Epidermal melanocyte (primary cell): Measurements from ENCODE around the gene PLA2G4B.

Source experiments
- DNase-seq: peaks from one replicate; pipeline ENCODE4 v3.0.0; 2011; ENCODE audit warnings: low spot score; ENCODE audit not compliant: insufficient read length

The PLA2G4B gene, protein sequence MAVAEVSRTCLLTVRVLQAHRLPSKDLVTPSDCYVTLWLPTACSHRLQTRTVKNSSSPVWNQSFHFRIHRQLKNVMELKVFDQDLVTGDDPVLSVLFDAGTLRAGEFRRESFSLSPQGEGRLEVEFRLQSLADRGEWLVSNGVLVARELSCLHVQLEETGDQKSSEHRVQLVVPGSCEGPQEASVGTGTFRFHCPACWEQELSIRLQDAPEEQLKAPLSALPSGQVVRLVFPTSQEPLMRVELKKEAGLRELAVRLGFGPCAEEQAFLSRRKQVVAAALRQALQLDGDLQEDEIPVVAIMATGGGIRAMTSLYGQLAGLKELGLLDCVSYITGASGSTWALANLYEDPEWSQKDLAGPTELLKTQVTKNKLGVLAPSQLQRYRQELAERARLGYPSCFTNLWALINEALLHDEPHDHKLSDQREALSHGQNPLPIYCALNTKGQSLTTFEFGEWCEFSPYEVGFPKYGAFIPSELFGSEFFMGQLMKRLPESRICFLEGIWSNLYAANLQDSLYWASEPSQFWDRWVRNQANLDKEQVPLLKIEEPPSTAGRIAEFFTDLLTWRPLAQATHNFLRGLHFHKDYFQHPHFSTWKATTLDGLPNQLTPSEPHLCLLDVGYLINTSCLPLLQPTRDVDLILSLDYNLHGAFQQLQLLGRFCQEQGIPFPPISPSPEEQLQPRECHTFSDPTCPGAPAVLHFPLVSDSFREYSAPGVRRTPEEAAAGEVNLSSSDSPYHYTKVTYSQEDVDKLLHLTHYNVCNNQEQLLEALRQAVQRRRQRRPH

DNA sequence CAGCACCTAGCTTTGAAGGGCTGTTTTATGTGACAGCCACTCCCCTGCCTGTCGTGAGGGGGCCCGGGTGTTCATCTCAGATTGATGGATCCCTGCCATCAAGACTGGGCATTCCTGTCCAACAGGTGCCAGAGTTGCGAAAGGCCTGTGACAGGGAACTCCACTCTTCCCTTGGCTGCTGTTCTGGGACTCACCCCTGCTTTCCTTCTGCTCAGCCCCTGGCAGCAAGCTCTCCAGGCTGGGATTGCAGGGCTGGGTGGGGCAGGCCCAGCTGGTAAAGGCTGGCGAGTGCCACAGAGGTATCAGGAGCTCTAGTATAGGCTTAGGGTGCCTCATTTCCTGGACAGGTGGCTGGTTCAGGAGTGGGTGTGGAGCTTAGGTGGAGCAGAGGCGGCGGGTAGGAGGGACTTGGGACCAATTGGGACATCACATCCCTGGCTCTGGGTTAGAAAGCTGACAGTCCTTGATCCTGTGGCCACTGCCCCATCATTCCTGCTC is at the start of gene PLA2G4B:
Gene PLA2G4B, plus strand, starts transcription at position 448 of the 498 bp plus-strand sequence. CDS start 67 bp downstream, outside the sequence.
- DNase-seq, result no peak

- DNase-seq, result no peak
Observed at GRCh38 chr15:41789236-41789635, 49.4 kb upstream of the PLA2G4B start.

GRCh38 chr15:41789662-41790061 is 49.0 kb upstream of the PLA2G4B start:
- DNase-seq, result no peak

DNA sequence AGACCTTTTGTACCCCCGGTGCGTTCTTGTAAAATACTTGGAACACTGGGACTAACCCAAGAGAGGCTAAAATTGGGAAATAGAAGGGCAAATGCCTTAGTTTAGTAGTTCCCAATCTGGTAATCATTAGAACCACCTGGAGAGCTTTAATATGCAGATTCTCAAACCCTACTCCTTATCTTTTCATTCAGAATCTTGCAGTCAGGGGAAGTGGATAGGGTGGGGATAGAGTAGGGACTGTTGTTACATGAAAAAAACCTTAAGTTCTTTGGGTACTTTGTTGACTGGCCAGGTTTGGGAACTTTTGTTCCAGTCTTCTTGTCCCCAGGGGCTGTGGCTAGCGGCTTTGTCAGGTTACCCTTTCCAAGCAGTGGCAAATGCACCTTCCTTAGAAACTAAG is 48.5 kb upstream of the PLA2G4B start:
- DNase-seq, result no peak

DNA sequence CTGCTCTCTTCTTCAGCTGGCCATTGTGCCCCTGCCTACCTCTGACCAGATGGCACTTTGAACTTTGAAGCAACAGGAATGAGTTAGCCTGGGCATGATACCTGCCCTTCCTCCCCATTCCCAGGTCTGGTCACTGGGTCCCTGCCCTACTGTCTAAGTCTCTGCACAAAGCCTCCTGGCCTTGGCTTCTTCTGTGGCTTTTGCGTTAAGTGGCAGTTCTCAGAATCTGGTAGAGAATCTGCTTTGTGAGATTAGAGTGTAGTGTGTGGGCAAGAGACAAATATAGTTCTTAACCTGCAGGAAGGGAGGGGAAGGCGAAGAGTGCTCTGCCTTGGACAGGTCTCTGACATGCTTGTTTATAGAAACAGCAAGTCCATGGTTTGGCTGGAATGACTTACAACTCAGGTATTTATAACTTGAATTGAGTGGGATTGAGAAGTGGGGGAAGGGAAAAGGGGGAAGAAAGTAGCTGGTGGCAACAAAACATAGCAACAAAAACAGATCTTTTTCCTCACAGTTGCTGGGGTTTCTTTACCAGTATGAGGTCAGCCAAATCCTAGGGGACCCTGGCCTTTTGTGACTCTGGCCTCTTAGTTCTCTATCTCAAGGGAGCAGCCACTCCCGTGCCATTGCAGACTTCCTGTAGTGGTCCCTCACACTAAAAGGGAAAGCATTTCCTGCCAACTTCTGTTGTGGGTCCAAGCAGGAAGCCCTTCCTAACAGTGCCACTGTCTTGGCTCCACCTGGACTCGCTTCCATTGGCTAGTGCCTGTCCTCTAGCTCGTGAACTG is 47.7 kb upstream of the PLA2G4B start:
- DNase-seq, result no peak

- no peak for DNase-seq
Observed at GRCh38 chr15:41791547-41791937, 47.1 kb upstream of the PLA2G4B start.

GRCh38 chr15:41792000-41792637 is 46.5 kb upstream of the PLA2G4B start:
- DNase-seq, result no peak

- no peak for DNase-seq
Observed at GRCh38 chr15:41794081-41794480, 44.6 kb upstream of the PLA2G4B start.

DNA sequence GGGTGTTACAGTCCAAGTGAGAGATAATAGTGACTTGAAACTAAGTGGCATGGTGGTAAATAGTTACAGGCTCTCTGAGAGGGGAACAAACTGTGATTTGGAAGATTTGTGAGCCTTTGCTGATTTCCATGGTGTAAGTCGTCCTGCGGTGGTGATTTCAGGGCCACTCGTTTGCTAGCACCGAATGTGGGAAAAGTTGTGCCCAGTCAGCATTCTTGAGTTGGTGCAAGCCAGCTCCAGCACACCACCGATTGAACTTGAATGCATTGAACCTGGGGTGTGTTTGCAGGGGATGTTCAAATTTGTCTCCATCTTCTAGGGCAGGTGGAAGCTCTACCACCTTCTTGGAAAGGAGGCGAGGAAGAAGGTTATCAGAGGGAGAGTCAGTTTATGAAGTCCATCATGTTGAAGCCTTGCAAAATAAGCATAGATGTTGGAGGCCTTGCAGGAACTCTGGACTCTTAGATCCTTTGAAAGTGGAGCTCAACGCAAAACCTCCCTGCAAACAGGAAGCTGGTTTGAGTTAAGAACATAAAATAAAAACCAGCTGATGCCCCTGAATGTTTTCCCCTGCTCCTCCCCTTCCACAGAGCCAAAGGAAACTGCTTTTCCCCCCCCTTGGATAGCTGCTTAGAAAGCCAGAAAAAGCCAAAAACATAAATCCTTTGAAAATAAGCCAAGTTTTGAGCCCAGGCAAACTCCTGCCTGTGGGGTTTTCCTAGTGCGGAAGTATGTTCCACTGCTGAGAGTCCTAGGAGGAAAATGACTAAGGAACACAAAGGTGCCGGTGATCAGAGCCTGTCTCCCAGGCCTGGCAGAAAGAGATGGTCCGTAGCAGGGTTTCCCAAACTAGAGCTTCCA is 42.4 kb upstream of the PLA2G4B start:
- DNase-seq, result peak; percentile 51

DNA sequence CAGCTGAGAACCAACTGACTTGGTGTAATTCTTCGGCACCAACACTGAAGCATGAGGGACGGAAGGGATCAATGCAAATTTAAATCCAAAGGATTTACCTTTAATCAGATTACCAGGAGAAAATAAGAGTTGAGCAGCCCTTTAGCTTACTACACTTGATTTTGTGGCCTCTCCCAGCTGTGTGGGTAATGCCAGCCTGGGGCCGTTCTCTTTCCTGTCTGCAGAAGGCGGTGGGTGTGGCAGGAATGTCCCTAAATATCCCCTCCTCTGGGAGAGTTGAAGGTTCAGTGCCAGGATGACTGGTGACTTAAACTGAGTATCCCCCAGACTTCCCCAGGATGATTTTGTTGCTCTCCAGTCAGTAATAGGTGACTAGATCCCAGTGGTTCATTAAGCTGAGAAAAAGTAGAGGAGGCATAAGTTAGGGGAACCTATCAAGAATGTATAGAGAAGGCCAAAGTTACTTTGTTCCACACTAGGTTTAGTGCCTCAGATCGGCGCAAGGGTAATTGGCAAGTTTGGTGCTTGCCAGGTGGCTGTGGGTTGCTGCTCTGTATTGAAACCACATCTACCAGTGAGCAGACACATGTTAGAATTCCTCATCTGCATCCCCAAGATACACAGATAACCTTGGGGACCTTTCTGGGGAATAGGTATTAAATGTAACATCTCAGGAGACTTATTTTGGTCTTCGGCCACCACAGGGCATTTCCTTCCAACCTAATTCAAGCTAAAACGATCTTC is 41.3 kb upstream of the PLA2G4B start:
- DNase-seq, result no peak

GRCh38 chr15:41798607-41799487 is 39.8 kb upstream of the PLA2G4B start:
- no peak for DNase-seq

DNA sequence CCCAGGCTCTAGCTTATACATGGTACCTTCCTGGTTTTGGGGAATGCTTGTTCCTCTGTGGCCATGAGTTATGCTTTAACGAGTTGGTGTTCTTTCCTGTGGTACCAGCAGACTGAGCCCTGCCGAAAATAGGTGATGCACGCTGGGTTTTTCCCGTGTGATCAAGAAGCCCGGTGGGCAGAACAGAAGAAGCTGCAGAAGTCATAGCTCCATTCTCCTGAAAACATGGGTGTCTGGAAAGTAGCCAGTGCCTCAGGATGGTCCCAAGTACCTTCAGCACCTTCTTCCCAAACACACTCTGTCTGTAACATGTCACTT is 39.2 kb upstream of the PLA2G4B start:
- DNase-seq, result no peak

DNA sequence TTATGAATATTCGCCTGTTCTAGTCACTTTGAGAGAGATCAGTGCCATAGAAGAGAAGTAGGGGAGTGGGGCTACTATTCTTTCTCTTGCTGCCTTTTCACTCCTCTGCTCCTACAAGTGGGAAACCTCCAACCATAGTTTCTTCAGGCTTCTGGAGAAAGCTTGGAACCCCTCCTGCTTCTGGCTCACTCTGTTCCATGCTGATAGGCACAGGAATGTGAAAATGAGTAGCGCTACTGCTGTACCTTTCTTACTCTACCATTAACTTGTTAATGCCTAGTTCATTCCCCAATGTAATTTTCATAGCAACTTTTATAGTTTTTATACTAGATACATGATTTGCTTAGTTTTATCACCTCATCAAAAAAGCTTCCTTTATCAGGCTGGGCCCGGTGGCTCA is 37.5 kb upstream of the PLA2G4B start:
- no peak for DNase-seq

- DNase-seq, result no peak
Observed at GRCh38 chr15:41801850-41802455, 36.7 kb upstream of the PLA2G4B start.

DNA sequence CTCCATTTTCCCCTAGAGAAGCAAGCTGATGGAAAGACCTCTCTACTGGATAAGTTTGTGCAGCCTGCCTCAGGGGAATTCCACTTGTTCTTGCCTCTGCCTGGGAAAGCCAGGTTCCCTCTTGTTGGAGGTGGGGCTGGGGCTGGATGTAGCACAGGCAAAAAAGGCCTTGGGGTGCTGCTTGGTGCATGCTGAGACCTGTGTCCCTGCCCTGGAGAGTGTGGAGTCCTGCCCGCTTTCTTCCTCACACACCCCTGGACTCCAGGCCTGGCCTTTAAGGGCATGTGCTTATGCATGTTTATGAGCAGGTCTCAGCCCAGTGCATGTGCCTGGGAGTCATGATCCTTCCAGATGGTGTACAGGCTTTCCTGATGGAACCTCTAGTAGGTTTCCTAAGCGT is 34.3 kb upstream of the PLA2G4B start:
- DNase-seq, result no peak

GRCh38 chr15:41804916-41805666 is 33.6 kb upstream of the PLA2G4B start:
- DNase-seq, result no peak

DNA sequence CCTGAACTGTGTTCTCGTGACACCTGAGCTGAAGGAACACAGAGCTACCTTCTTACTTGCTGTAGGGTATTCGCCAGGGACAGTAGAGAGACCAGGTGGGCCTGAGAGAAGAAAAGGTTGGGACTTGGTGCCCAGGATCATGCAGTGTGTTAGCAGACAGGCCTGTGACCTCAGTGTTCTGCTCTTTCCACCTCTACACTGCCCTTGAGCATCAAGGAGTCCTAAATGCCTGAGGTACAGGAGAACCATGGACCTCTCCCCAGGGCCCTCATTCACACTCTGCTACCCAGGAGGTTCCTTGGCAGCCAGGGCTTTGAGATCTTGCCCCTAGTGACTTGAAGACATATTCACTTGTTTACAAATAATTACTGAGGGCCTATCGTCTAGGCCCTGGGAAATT is 32.9 kb upstream of the PLA2G4B start:
- DNase-seq, result no peak
